ENCODE measurements around the gene CCDC107.
"Not testable (repeated sequence)": the region's sequence is repeated elsewhere in the genome, so short reads cannot be mapped to it uniquely, and the experiment has no call there.

Gene CCDC107, protein sequence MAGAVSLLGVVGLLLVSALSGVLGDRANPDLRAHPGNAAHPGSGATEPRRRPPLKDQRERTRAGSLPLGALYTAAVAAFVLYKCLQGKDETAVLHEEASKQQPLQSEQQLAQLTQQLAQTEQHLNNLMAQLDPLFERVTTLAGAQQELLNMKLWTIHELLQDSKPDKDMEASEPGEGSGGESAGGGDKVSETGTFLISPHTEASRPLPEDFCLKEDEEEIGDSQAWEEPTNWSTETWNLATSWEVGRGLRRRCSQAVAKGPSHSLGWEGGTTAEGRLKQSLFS

GRCh38 chr9:35658137-35658967, at the start of gene CCDC107:
CCDC107 (plus strand) TSS chr9:35658292; CDS start chr9:35658380, 88 bp downstream.
- peak; percentile 51 for DNase-seq

DNA sequence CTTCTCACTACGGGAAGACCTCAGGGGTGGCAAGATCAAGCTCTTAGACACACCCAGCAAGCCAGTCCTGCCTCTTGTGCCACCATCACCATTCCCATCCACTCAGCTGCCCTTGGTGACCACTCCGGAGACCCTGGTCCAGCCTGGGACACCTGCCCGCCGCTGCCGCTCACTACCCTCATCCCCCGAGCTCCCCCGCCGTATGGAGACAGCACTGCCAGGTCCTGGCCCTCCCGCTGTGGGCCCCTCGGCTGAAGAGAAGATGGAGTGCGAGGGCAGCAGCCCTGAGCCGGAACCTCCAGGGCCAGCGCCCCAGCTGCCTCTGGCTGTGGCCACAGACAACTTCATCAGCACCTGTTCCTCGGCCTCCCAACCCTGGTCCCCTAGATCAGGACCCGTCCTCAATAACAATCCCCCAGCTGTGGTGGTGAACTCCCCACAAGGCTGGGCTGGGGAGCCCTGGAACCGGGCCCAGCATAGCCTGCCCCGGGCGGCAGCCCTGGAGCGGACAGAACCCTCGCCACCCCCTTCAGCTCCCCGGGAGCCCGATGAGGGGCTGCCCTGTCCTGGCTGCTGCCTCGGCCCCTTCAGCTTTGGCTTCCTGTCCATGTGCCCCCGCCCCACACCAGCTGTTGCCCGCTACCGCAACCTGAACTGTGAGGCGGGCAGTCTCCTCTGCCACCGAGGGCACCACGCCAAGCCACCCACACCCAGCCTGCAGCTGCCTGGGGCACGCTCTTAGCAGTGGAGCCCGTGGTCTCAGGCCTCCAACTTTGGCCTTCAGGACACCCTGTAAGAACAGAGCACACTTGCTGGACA, 48.9 kb upstream of the CCDC107 start:
- DNase-seq: no peak

- DNase-seq: no peak
Measured at GRCh38 chr9:35609820-35610163, 48.3 kb upstream of the CCDC107 start.

- no peak for DNase-seq
Measured at GRCh38 chr9:35611230-35611797, 46.8 kb upstream of the CCDC107 start.

DNA sequence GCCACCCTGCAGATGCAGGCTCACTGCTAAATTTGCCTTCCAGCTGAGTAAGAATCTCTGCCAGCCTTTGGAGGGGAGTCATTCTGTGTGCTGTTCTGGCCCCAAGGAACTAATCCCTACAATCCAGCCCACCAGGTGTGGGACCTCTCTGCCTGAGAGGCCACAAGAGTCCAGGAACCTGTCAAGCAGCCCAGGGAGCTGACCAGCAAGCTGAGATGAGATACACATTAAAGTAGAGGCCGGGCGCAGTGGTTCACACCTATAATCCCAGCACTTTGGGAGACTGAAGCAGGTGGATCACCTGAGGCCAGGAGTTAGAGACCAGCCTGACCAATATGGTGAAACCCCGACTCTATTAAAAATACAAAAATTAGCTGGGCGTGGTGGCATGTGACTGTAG, 46.0 kb upstream of the CCDC107 start:
- DNase-seq: not testable (repeated sequence)

DNA sequence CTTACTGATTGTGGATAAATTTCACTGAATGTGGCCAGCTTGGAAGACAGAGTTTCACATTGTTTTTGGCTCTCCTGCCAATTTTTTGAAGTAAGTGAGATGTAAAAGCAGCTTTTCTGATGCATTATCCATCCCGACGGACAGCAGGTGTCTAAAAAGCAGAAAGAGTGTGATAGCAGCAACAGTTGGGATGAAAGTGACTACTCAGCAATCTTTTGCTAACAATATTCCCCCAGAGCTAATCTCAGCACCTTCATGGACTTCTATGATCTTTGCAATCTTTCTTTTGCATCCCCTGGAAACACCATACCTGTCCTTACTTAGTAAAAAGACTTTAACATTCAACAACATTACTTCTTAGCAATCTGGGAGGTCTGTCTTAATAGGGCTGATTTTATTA, 45.2 kb upstream of the CCDC107 start:
- no peak for DNase-seq

DNA sequence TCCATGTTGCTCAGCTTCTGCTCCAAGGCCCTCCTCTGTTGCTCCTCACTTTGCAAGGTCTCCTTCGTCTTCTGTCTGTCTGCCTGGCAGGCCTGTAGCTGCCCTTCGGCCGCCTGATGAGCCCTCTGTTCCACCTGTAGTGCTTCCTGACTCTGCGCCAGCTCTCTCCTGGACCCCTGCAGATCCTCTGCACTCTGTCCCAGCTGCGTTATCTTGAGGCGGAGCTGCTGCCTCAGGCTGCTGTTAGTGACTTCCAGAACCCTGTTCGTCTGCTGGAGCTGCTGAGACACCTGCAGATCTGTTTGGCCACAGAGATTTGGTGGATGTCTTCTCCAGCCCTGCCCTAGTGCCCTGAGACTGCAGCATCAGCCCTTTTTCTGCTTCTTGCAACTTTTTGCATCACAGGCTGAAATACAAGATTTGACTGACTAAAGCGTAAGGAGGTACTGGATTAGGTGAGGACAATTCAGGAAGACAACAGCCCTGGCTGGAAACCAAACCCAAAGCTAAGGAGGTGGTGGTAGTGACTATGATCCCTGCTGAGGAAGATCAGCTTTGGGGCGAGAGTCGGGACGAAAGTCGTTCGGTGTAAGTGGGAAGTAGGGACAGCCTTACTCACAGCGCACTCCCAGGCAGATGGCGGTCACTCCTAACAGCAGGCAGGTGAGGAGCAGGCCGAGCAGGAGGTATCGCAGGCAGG, 42.0 kb upstream of the CCDC107 start:
- no peak for DNase-seq

GRCh38 chr9:35616681-35617459, 41.2 kb upstream of the CCDC107 start:
- DNase-seq: no peak

GRCh38 chr9:35617548-35617947, 40.5 kb upstream of the CCDC107 start:
- no peak for DNase-seq

GRCh38 chr9:35618325-35618727, 39.8 kb upstream of the CCDC107 start, which contains the start of gene CD72:
CD72 (minus strand) TSS chr9:35618413; CDS start chr9:35618303, 110 bp downstream.
- DNase-seq: no peak

DNA sequence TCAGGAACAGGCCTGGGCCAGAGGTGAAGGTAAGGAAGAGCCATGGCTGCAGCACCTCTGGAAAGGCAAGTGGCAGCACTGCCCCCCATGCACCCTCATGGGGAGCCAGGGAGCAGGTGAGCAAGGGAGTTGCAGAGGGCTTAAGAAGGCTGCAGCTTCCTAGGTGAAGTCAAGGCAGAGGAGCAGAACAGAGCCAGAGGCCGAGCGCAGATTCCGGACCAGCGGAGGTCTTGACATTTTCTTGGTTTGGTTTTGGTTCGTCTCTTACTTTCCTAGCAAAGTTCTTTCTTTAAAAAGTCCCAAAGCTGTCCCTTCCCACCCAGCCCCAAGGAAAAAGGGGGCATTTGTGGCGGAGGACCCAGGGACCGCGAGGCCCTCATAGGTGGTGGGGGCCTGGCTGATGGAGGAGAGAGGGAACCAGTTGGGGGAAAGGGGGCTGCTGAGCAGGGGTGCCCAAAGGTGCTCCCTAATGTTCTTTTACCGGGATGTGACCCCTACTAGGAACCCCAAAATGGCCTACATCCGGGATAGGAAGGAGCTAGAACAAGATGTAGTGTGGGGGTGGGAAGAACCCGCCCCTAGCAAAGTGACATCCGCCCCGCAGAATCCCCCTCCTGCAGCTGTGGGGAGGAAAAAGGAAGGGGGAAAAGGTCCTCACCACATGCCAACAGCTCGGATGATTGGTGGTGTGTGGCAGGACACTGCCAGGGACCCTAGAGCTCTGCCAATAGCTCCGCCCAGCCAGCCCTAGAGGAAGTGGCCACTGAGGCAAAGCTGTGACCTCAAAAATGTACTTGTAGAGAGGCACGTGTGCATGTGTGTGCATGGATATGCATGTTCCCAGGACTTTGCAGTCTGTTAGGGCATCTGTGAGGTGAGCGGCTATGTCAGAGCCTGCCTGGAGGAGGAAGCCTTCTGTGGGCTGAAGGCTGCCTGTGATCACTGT, 39.0 kb upstream of the CCDC107 start:
- no peak for DNase-seq

- DNase-seq: no peak
Measured at GRCh38 chr9:35619800-35620158, 38.3 kb upstream of the CCDC107 start.

DNA sequence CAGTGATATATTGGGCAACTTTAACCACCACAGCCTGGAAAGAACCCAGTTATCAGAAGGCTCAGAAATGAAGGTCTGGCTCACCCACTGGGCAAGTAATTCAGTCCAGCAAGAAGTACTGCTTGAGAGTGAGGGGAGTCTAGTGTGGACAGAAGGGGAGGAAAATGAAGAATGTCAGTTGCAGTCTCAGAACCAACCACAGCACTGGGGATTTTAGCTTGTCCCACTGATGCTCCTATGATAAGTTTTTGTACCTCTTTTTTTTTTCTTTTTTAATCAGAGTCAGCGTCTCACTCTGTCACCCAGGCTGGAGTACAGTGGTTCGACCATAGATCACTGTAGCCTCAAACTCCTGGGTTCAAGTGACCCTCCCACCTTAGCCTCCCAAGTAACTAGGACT, 30.5 kb upstream of the CCDC107 start:
- DNase-seq: no peak

DNA sequence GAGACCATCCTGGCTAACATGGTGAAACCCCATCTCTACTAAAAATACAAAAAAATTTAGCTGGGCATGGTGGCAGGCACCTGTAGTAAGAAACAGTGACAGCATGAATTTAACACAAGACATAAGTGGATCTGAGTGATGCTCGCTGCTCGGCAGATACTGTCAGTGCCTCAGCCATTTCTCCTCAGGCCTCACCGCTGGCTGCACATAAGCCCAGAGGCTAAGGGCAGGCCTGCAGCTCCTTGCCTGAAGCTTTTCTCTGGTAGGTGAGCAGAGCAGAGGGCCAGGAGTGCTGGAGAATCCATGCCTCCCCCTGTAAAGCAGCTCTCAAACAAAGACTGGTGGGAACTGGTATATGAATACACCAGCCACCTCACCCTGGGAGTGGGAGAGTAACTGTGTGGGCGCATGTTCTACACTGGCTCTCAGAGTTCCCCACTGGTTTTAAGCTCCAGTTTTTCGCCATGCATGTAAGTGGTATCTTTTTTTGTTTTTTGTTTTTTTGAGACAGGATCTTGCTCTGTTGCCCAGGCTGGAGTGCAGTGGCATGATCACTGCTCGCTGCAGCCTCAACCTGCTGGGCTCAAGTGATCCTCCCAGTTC, 29.6 kb upstream of the CCDC107 start:
- no peak for DNase-seq

- DNase-seq: no peak
Measured at GRCh38 chr9:35629597-35629996, 28.5 kb upstream of the CCDC107 start.

DNA sequence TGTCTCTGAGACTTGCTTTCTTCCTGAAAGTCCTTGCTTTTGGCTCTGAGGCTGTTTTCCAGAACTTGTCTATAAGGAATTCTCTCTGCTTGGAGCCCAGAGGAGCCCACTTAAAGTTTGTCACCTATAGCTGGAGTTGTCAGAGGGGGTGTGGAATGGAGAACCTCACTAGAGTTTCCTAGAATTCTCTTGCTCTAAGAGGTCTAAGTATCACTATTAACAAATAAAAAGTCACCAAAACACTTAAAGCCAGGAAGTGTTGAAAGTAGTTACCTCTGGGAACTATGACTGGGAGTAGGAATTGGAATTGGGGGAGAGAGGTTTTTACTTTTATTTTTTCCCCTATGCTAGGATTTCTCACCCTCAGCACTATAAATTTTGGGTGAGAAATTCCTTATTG, 22.4 kb upstream of the CCDC107 start:
- DNase-seq: no peak

DNA sequence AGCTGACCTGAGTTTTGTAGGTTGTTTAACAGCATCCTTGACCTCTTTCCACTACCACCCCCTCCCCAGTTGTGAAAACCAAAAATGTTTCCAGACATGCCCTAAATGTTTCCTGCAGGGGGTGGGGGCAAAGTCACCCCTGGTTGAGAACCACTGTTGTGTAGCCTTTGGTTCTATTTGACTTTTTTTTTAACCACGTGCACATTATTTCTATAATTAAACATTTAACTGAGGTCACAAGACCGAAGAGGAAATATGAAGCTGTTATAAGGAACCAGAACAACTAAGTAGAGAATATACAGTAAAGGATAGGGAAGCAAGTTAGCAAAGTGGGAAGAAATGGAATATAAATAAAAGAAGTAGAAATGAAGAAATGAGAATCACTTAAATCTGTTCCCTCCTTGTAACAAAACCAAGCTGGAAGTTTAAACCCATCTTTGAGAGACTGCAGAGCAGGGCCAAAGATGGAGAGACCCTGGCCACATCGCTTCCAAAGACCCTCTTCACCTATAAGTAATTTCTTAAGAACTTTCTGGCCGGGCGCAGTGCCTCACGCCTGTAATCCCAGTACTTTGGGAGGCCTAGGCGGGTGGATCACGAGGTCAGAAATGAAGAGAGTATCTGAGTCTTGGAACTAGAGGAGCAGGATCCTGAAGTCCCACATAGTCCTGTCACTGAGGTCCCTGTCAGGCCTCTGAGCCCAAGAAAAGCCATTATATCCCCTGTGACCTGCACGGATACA, 21.8 kb upstream of the CCDC107 start:
- DNase-seq: no peak

DNA sequence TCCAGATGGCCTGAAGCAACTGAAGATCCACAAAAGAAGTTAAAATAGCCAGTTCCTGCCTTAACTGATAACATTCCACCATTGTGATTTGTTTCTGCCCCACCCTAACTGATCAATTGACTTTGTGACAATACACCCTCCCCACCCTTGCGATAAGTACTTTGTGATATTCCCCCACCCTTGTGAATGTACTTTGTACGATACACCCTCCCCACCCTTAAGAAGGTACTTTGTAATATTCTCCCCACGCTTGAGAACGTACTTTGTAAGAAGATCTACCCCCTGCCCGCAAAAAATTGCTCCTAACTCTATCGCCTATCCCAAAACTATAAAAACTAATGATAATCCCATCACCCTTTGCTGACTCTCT, 21.2 kb upstream of the CCDC107 start:
- not testable (repeated sequence) for DNase-seq

DNA sequence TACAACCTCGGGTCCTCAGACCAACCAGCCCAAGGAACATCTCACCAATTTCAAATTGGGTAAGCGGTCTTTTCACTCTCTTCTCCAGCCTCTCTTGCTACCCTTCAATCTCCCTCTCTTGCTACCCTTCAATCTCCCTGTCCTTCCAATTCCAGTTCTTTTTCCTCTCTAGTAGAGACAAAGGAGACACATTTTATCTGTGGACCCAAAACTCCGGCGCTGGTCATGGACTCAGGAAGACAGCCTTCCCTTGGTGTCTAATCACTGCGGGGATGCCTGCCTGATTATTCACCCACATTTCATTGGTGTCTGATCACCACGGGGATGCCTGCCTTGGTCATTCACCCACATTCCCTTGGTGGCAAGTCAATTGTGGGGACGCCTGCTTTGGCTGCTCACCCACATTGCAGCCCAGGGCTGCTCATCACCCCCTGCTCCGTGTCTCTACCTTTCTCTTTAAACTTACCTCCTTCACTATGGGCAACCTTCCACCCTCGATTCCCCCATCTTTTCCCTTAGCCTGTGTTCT, 20.6 kb upstream of the CCDC107 start:
- not testable (repeated sequence) for DNase-seq
